ENCODE measurements around the gene CIART. TPM values are rescaled to one million over a fixed set of nuclear protein-coding genes. Genes with fewer than 3 reads are reported as not detected.

Gene CIART
- total RNA-seq, 1 experiment from 2014 or later = 19.0 TPM

DNA sequence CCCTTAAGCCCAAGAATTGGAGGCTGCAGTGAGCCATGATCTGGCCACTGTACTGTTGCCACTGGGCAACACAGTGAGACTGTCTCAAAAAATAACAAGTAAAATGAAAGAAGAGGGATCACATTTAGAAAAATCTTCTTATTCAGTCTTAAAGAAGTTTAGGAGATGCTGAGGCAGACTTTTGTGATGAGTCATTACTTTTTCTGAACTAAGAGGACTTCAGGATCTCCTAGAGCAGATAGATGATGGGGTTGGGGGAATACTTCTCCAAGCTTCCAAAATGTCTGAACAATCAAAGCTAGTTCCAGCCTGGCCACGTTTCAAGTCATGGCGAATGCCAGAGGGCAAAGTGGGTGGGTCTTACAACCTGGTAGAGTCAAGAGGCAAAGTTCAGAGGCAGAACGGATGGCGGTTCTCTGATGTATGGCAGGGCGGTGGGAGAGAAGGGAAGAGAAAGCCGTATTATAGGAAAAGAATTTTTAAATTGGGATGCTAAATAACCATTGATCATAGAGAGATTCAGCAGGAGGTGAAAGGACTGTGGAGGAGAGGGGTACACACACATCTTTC is 2.1 kb upstream of the CIART start:
- BruUV-seq (replicated peaks) = no TSS peak
- no peaks in the 10 kb centered on the region for H3K27me3 ChIP-seq (ENCODE audit: low read length)
- TF ChIP-seq, protein P1, sequence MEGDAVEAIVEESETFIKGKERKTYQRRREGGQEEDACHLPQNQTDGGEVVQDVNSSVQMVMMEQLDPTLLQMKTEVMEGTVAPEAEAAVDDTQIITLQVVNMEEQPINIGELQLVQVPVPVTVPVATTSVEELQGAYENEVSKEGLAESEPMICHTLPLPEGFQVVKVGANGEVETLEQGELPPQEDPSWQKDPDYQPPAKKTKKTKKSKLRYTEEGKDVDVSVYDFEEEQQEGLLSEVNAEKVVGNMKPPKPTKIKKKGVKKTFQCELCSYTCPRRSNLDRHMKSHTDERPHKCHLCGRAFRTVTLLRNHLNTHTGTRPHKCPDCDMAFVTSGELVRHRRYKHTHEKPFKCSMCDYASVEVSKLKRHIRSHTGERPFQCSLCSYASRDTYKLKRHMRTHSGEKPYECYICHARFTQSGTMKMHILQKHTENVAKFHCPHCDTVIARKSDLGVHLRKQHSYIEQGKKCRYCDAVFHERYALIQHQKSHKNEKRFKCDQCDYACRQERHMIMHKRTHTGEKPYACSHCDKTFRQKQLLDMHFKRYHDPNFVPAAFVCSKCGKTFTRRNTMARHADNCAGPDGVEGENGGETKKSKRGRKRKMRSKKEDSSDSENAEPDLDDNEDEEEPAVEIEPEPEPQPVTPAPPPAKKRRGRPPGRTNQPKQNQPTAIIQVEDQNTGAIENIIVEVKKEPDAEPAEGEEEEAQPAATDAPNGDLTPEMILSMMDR (conservative IDR thresholded peaks at IDR 0.05; ENCODE audit: low read depth, low read length) = no peak
- TF ChIP-seq EZH2 (IDR thresholded peaks at IDR 0.05; ENCODE audit: low read length, unreplicated experiment) (no peak), EZH2phosphoT487 (IDR thresholded peaks at IDR 0.05; ENCODE audit: borderline replicate concordance, low read length) (no peak)
- no peaks in the 10 kb centered on the region for H3F3A ChIP-seq (ENCODE audit: low read length, unreplicated experiment)
- ATAC-seq (no peak), DNase-seq (no peak)
- H3K36me3 ChIP-seq (ENCODE audit: low read depth, low read length) = no peaks in the 10 kb centered on the region; the same call in 1 of the 2 replicates
- no peaks in the 10 kb centered on the region for H4K20me1 ChIP-seq (ENCODE audit: low read length)
- CTCF ChIA-PET = interaction anchor here (3.6 kb wide), 1 partner anchor 25 kb away, joined by 28 read pairs; no protein-coding TSS in a partner anchor
- POLR2A ChIA-PET (ENCODE audit: unreplicated experiment) = no interaction called here
- H3K4me2 ChIP-seq (ENCODE audit: low read length) = peak overlapping the region; percentile 91
- no peaks in the 10 kb centered on the region for H3K9me3 ChIP-seq (ENCODE audit: low read length)
- H3K4me1 ChIP-seq (ENCODE audit: insufficient read depth, low read length) = peaks cover 19% of the 10 kb centered on the region
- intact Hi-C loops (cut with micrococcal nuclease) = no loop called here
- H3K9me2 ChIP-seq (replicated peaks; ENCODE audit: low read length) = no peaks in the 10 kb centered on the region
- no peak overlapping the region for H2AFZ ChIP-seq (ENCODE audit: low read length)
- no peak overlapping the region for H3K9ac ChIP-seq (ENCODE audit: low read length)
- H3K4me3 ChIP-seq (ENCODE audit: low read length) = no peak overlapping the region
- H3K79me2 ChIP-seq (ENCODE audit: low read length) = peaks cover 18% of the 10 kb centered on the region
- H3K27ac ChIP-seq (ENCODE audit: low read length) = no peak overlapping the region

DNA sequence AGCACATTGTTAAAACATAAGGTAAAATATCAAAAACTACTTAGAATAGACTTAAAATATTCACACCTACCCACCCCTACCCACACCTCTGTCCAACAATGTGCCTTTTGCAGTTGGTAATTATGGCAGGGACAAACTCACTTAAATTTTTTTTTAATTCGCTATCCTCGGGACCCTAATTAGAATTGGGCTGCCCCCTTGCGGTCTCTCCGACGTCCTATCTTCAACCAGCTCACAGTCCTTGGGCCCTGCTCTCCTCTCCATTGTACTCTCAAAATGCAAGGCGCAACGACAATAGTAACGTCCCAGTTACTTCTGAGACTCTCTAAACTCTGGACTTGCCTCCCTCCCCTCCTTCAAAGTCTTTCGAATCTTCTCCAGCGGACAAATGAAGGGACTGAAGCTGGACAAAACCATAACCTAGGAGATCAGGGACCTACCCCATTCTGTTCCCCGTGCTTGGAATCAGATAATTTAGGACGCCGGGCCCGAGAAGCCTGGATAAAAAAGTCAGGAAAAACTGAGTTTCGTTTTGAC is 1.1 kb upstream of the CIART start:
- DNase-seq (peak; percentile 81), ATAC-seq (peak; percentile 58)
- Histone ChIP-seq H3K4me3 (ENCODE audit: low read length) (peak overlapping the region; percentile 86), H3K4me1 (ENCODE audit: insufficient read depth, low read length) (peaks cover 19% of the 10 kb centered on the region), H3K9me3 (ENCODE audit: low read length) (no peaks in the 10 kb centered on the region), H3K4me2 (ENCODE audit: low read length) (peak overlapping the region; percentile 91), H3K9ac (ENCODE audit: low read length) (peak overlapping the region; percentile 85), H3F3A (ENCODE audit: low read length, unreplicated experiment) (no peaks in the 10 kb centered on the region), H3K27ac (ENCODE audit: low read length) (peak overlapping the region; percentile 77), H3K27me3 (ENCODE audit: low read length) (no peaks in the 10 kb centered on the region), H2AFZ (ENCODE audit: low read length) (peak overlapping the region; percentile 89), H3K9me2 (replicated peaks; ENCODE audit: low read length) (no peaks in the 10 kb centered on the region), H3K36me3 (ENCODE audit: low read depth, low read length) (peaks cover under 1% of the 10 kb centered on the region; the same call in 1 of the 2 replicates), H3K79me2 (ENCODE audit: low read length) (peaks cover 18% of the 10 kb centered on the region), H4K20me1 (ENCODE audit: low read length) (no peaks in the 10 kb centered on the region)
- intact Hi-C loops (cut with micrococcal nuclease) = loop anchor here (1.0 kb wide), 2 partner anchors 12 to 26 kb away; partner anchors contain the start of gene APH1A
- ChIA-PET CTCF (interaction anchor here (0.5 to 3.6 kb wide), 8 partner anchors 12 to 91 kb away, joined by 3 to 28 read pairs (median 4); partner anchors contain the start of gene APH1A), POLR2A (ENCODE audit: unreplicated experiment) (interaction anchor here (0.6 kb wide), 1 partner anchor 67 kb away, joined by 3 read pairs; no protein-coding TSS in a partner anchor)
- no TSS peak for BruUV-seq (replicated peaks)
- TF ChIP-seq EZH2phosphoT487 (IDR thresholded peaks at IDR 0.05; ENCODE audit: borderline replicate concordance, low read length) = no peak
- TF ChIP-seq, protein P1 (conservative IDR thresholded peaks at IDR 0.05; ENCODE audit: low read depth, low read length) = peak; percentile 97
